Superior temporal gyrus (tissue), 1 donor: ENCODE data around the gene RAD51B.

Source experiments
- DNase-seq: peaks from one replicate; pipeline ENCODE4 v3.0.0-alpha.2; 2016; ENCODE audit errors: extremely low spot score

RAD51B gene

GRCh38 chr14:68328509-68328908, 508.9 kb downstream of the RAD51B start:
- DNase-seq: no peak

DNA sequence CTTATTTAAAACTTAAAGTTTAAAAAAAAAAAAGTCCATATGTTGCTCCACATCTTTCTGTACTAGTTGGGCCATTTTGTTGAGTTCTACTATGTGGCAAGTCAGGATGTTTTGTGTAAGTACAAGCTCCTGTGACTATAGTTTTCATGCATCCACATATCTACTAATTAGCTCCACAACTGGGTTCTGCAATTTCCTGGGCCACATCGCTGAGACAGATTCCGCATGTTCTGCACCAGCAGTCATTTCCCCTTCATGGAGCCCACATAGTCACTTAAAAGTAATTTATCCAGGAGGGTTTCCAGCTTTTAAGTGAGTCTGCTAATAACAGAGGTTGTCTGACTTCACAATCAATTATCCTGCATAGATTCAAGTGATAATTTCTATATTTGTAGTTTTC, 511.8 kb downstream of the RAD51B start:
- DNase-seq: no peak

- DNase-seq: no peak
Observed at GRCh38 chr14:68331991-68332390, 512.4 kb downstream of the RAD51B start.

- no peak for DNase-seq
Observed at GRCh38 chr14:68333262-68333661, 513.7 kb downstream of the RAD51B start.

DNA sequence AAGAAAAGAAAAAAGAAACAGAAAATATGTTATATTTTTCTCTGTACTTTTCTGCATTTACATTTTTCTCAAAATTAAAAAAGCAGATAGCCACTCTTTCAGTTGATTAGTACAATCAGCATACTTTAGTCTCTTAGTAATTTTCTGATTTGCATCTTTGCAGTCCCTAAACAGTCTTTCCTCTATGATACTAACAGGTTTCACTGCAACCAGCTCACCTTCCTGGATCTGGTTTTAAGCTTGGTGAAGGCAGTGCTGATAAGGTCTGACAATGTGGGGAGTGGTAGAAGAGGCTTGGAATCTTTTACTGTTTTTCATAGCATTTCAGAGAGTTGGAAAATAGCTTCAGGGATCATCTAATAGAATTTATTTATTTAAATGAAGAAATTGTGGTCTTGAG, 515.7 kb downstream of the RAD51B start:
- no peak for DNase-seq

DNA sequence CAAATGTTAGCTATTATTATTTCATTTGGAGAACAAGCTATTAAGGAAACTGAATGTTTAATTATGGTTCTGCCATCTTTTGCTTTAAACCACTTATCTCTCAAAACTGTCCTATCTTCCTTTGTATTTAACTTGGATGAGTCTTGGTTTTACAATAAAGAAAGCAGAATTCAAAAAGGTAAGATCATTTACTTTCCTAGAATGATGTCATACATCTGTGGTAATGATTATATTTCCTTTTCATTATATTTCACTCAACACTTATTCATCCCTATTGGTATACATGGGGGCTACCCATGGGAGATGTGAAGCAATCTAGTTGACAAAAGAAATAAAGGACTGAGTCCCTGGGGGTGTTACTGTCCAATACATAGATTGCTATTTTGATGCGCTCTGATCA, 516.6 kb downstream of the RAD51B start:
- no peak for DNase-seq

DNA sequence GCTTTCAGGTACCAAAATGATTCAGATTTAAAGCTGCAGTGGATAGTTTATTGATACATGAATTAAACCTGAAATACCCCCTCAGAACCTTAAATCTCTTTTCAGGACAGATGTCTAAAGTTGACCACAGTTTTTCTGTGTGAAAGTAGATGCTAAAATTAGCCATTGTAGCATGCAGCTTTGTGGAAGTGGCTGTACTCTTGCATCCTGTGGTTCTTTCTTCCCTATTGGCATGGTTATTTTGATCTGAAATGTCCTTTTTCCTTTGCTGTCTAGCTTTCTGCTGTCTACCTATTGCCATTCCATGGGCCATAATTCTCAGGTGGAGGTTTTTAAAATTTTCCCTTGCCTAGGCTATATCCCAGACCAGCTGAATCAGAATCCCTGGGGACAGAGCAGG, 517.7 kb downstream of the RAD51B start:
- no peak for DNase-seq

DNA sequence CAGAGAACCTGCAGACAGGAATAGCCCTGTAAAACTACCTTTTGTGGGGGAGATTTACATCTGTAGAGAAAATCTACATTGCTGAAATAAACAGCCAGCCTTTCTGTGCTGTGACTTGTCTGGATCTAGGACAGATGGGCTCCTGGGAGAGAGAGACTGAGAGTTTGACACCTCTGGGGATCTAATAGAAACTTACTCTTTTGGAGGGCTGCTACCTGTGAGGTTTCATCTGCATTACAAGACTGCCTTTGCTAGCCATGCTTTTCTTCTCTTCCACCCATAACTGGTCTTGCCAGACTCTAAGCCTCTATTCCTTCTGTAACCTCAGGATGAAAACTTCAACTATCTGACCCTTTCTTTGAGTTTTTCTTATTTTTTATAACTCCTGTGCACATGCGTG, 520.7 kb downstream of the RAD51B start:
- DNase-seq: no peak

- DNase-seq: no peak
Observed at GRCh38 chr14:68341411-68342212, 522.0 kb downstream of the RAD51B start.

GRCh38 chr14:68342216-68342763, 522.7 kb downstream of the RAD51B start:
- no peak for DNase-seq

GRCh38 chr14:68343534-68344118, 524.0 kb downstream of the RAD51B start:
- no peak for DNase-seq

- DNase-seq: no peak
Observed at GRCh38 chr14:68345738-68346137, 526.2 kb downstream of the RAD51B start.

- peak; percentile 66 for DNase-seq
Observed at GRCh38 chr14:68346556-68347343, 527.2 kb downstream of the RAD51B start.

- DNase-seq: no peak
Observed at GRCh38 chr14:68349900-68350629, 530.5 kb downstream of the RAD51B start.

DNA sequence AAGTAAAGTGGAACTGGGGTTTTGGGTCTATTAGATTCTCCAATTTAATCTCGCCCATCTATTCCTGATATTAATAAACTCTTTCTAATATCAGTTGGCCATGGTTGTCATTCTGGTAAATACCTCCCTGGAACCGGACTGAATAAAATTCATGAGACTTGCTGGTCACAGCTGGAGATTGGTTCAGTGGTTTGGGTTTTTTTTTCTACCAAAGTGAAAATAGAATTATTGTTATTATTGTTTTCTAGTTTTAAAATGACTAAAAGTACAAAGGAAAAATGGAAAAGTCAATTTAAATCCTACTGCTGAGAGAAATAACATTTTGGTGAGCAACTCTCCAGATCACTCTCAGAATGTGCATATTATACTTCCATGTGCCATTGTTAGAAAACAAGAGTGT, 535.8 kb downstream of the RAD51B start:
- DNase-seq: no peak

DNA sequence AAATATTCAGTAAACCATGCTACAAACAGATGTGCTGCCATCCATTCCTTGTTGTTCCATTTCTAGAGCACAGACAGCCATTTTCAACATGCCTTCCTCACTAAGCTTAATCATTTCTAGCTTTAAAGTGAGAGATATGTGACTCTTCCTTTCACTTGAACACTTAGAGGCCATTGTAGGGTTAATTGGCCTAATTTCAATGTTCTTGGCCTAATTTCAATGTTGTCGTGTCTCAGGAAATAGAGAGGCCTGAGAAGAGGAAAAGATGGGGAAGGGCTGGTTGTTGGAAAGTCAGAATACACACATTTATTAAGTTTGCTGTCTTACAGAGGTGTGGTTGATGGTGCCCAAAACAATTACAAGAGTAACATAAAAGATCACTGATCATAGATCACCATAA, 538.2 kb downstream of the RAD51B start:
- no peak for DNase-seq

- DNase-seq: no peak
Observed at GRCh38 chr14:68358500-68358899, 538.9 kb downstream of the RAD51B start.

GRCh38 chr14:68359022-68359836, 539.6 kb downstream of the RAD51B start:
- DNase-seq: no peak

DNA sequence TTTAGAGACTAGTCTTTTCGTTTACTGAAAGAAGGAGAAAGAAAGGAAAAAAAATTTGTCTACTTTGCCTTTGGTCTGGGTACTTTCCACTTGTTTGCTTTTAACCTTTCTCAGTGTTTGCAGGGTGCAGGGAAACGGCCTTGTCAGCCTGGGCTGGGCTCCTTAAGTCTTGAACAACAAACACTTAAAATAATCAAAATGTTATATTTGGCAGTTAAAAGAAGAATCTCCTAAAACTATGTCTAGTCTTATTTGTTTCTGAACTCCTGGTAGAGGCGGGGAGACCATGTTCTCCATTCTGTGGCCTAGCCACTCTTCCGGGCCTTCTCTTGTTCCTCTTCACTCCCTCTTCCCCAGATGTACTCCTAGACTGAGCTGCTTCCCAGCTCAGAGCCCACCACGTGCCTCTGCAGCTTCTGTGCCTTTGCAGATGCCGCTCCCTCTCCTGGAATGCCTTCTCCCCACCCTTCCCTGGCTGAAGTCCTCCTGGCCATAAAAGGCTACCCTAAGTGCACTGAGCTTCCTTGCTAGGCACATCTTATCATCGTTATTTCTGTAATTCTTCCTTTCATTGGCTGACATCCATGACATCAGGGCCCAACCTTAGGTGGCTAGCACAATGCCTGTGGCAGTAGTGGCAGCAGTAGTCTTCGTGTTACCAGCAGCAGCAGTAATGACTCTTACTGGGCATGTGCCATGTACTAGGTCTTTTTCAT, 540.4 kb downstream of the RAD51B start:
- DNase-seq: no peak

DNA sequence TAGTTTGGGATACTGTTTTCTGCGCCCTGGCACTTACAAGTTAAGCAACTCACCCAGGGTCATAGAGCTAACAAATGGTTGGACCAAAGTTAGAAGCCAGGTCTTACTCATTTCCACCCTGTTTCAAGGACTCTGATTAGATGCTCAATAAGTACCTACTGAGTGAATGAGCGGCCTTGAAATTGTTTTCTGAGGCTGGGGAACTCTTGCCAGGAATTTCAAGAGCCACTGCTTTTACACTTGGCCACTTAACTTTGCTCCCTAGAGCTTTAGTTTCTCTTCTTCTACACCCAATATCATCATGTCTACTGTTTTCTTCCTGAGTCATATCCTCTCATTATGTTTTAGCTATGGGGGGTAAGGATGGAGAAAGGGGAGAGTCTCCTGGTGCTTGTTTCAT, 541.7 kb downstream of the RAD51B start:
- DNase-seq: no peak
